A549 (cell line): Measurements from ENCODE around the gene TNRC6C. TPM values are rescaled to one million over a fixed set of nuclear protein-coding genes. Genes with fewer than 3 reads are reported as not detected.

Source experiments
- ATAC-seq, 2 experiments: fragments of 200-7000 bp in 1 of 2; fragments of >200 bp in 1 of 2; cut with Nextera tagmentation in 1 of 2; cut with Tn5 transposase in 1 of 2; 3 replicates each; pipeline versions ENCODE4 v1.8.0 to v1.9.1; 2018 to 2020; ENCODE audit warnings: mild to moderate bottlenecking in 1 of 2, moderate library complexity in 1 of 2
- CTCF ChIA-PET: fragments of 300-600 bp; sonication (Branson Sonifier 250); formaldehyde crosslinking; extraction: SDS; loops from one replicate; lab custom pipeline; 2021; ENCODE audit warnings: antibody characterized with exemption, inconsistent platforms; lab: Yijun Ruan, JAX
- POLR2A ChIA-PET: fragments of 350-600 bp; formaldehyde crosslinking; extraction: SDS; loops from one replicate; lab custom pipeline; 2021; ENCODE audit warnings: antibody characterized with exemption, inconsistent platforms; lab: Yijun Ruan, JAX
- DNase-seq, 2 experiments: peaks; one replicate each; pipeline versions ENCODE4 v3.0.0 to v3.0.0-alpha.2; 2011 to 2016; ENCODE audit warnings: low read depth in 1 of 2, low spot score in 1 of 2
- FAIRE-seq: peaks from 2 replicates; lab custom pipeline; 2011; peaks lifted over from hg19 to GRCh38; lab: Jason Lieb, UNC
- H3K27ac ChIP-seq, 2 experiments: fragments of >200 bp; sonication (Bioruptor Twin); formaldehyde crosslinking; 3 replicates each; pipeline ENCODE4 v1.5.1; 2016 to 2017
- H3K4me1 ChIP-seq: fragments of >200 bp; sonication (Bioruptor Twin); formaldehyde crosslinking; 3 replicates; pipeline ENCODE4 v1.6.1; 2016
- H3K4me2 ChIP-seq: fragments of >200 bp; sonication (Bioruptor Twin); formaldehyde crosslinking; 3 replicates; pipeline ENCODE4 v1.6.1; 2016
- H3K4me3 ChIP-seq: fragments of >200 bp; sonication (Bioruptor Twin); formaldehyde crosslinking; 3 replicates; pipeline ENCODE4 v1.5.1; 2016
- H3K9me3 ChIP-seq: fragments of >200 bp; sonication (Bioruptor Twin); formaldehyde crosslinking; 3 replicates; pipeline ENCODE4 v1.6.1; 2016
- BHLHE40 ChIP-seq: IDR thresholded peaks from 2 replicates; pipeline ENCODE4 v1.6.1; 2012; ENCODE audit warnings: low read depth, low read length, inconsistent platforms
- CHD4 ChIP-seq: fragments of 200-600 bp; sonication (generic); IDR thresholded peaks from 2 replicates; pipeline ENCODE4 v1.6.1; 2016; ENCODE audit warnings: antibody characterized with exemption, mild to moderate bottlenecking, borderline replicate concordance
- EHF ChIP-seq: fragments of 250-450 bp; sonication (Bioruptor Pico); IDR thresholded peaks from 2 replicates; pipeline ENCODE4 v1.5.0; 2020; ENCODE audit warnings: mild to moderate bottlenecking
- FOSB ChIP-seq: fragments of 250-450 bp; sonication (Bioruptor Pico); IDR thresholded peaks from 2 replicates; pipeline ENCODE4 v1.5.0; 2020; ENCODE audit warnings: mild to moderate bottlenecking, moderate library complexity
- FOXS1 ChIP-seq: fragments of 250-450 bp; sonication (Bioruptor Pico); IDR thresholded peaks from 2 replicates; pipeline ENCODE4 v1.5.0; 2020; ENCODE audit warnings: mild to moderate bottlenecking, moderate library complexity
- HOXB5 ChIP-seq: fragments of 250-450 bp; sonication (Bioruptor Pico); IDR thresholded peaks from 2 replicates; pipeline ENCODE4 v1.5.0; 2020; ENCODE audit warnings: mild to moderate bottlenecking, moderate library complexity
- JUNB ChIP-seq: fragments of >200 bp; sonication (Bioruptor Twin); formaldehyde crosslinking; IDR thresholded peaks from 2 replicates; pipeline ENCODE4 v1.6.1; 2016
- MAZ ChIP-seq: fragments of 150-350 bp; IDR thresholded peaks from 2 replicates; pipeline ENCODE4 v1.6.1; 2014; ENCODE audit warnings: antibody characterized with exemption, low read depth, low read length, borderline replicate concordance
- NPAS2 ChIP-seq: fragments of 250-450 bp; sonication (Bioruptor Pico); IDR thresholded peaks from 2 replicates; pipeline ENCODE4 v1.8.0; 2022; ENCODE audit warnings: mild to moderate bottlenecking, moderate library complexity, borderline replicate concordance
- RAD21 ChIP-seq, 2 experiments: fragments of >200 bp in 1 of 2; sonication (Bioruptor Twin) in 1 of 2; formaldehyde crosslinking in 1 of 2; IDR thresholded peaks in 1 of 2; conservative IDR thresholded peaks in 1 of 2; 2 replicates in 1 of 2; 3 replicates in 1 of 2; pipeline ENCODE4 v1.6.1; 2012 to 2018; ENCODE audit warnings: inconsistent platforms in 1 of 2
- TP53 ChIP-seq: fragments of 250-450 bp; sonication (Bioruptor Pico); IDR thresholded peaks from 2 replicates; pipeline ENCODE4 v1.5.0; 2021; ENCODE audit warnings: mild to moderate bottlenecking, moderate library complexity
- ZC3H11A ChIP-seq: fragments of 450-650 bp; IDR thresholded peaks from 2 replicates; pipeline ENCODE4 v1.6.1; 2014; ENCODE audit warnings: antibody characterized with exemption, mild to moderate bottlenecking
- WGBS: methylation state at CpG from one replicate; pipeline ENCODE4 v1.1.6; 2017; ENCODE audit errors: missing lambda C conversion rate; 5-methylcytosine and 5-hydroxymethylcytosine counted together
- polyA plus RNA-seq, 4 experiments: library from polyadenylated mRNA; depleted of rRNA in 3 of 4; stranded (reverse); fragments of >200 nt; fragmentation: RNase III in 1 of 4; extraction: RNeasy Plus Mini Kit Qiagen cat#74134 plus additional on column Dnase treatment in 1 of 4; gene quantifications; 2 replicates in 3 of 4; 3 replicates in 1 of 4; pipeline ENCODE4 v1.2.3, GENCODE V29; 2011 to 2017
- TF ChIP-seq, protein P1 (sequence below): fragments of 450-650 bp; IDR thresholded peaks from 2 replicates; pipeline ENCODE4 v1.6.1; 2014; ENCODE audit warnings: antibody characterized with exemption
- TF ChIP-seq, protein P2 (sequence below): fragments of 250-450 bp; sonication (Bioruptor Pico); IDR thresholded peaks from 2 replicates; pipeline ENCODE4 v1.5.0; 2021; ENCODE audit warnings: mild to moderate bottlenecking, moderate library complexity, borderline replicate concordance
- TF ChIP-seq, protein P3 (sequence below): IDR thresholded peaks from 2 replicates; pipeline ENCODE4 v1.6.1; 2012; ENCODE audit warnings: low read depth, borderline replicate concordance
- TF ChIP-seq, protein P4 (sequence below): fragments of >200 bp; sonication (Bioruptor Twin); formaldehyde crosslinking; IDR thresholded peaks from 2 replicates; pipeline ENCODE4 v1.6.1; 2016

The TNRC6C gene
- polyA plus RNA-seq, 2 of the 4 experiments (the other 2 are of a cell fraction), result 1.3 to 1.9 TPM

DNA sequence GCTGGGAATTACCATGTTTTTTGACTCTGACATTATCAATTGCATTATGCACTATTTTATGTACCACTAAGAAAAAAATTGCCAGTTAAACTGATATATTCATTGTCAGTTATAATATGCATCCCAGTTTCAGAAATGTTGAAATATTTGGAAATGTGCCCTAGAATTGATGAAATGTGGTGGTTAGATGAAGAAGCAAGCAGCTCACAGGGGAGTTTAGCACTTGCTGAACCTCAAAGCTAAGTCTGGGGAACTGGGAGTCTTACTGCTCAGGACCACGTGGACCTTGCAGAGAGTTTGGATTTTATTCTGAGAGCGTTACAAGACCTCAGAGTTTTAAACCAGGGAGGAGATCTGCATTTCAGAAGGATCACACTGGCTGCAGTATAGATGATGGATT is 67.9 kb downstream of the TNRC6C start:
- DNase-seq (no peak), FAIRE-seq (no peak), ATAC-seq (no peak)
- H3K9me3 ChIP-seq, result no peaks in the 10 kb centered on the region
- no peaks in the 10 kb centered on the region for H3K4me1 ChIP-seq
- H3K4me2 ChIP-seq, result no peak overlapping the region
- CTCF ChIA-PET, result interaction anchor here (1.7 to 16.2 kb wide), 4 partner anchors 9 to 484 kb away, joined by 8 to 259 read pairs (median 12); no protein-coding TSS in a partner anchor
- H3K27ac ChIP-seq, result no peak overlapping the region
- TF ChIP-seq TP53 (CRISPR knock-in tag) (no peak), FOSB (no peak), JUNB (no peak), ZC3H11A (no peak), RAD21 (conservative IDR thresholded peaks at IDR 0.05 in 1 of 2, IDR thresholded peaks at IDR 0.05 in 1 of 2) (no peak), FOXS1 (CRISPR knock-in tag) (no peak), CHD4 (no peak), HOXB5 (CRISPR knock-in tag) (no peak), BHLHE40 (no peak)
- TF ChIP-seq, protein P1, sequence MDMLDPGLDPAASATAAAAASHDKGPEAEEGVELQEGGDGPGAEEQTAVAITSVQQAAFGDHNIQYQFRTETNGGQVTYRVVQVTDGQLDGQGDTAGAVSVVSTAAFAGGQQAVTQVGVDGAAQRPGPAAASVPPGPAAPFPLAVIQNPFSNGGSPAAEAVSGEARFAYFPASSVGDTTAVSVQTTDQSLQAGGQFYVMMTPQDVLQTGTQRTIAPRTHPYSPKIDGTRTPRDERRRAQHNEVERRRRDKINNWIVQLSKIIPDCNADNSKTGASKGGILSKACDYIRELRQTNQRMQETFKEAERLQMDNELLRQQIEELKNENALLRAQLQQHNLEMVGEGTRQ, result no peak
- TF ChIP-seq, protein P2, sequence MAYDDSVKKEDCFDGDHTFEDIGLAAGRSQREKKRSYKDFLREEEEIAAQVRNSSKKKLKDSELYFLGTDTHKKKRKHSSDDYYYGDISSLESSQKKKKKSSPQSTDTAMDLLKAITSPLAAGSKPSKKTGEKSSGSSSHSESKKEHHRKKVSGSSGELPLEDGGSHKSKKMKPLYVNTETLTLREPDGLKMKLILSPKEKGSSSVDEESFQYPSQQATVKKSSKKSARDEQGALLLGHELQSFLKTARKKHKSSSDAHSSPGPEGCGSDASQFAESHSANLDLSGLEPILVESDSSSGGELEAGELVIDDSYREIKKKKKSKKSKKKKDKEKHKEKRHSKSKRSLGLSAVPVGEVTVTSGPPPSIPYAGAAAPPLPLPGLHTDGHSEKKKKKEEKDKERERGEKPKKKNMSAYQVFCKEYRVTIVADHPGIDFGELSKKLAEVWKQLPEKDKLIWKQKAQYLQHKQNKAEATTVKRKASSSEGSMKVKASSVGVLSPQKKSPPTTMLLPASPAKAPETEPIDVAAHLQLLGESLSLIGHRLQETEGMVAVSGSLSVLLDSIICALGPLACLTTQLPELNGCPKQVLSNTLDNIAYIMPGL (CRISPR knock-in tag), result no peak
- TF ChIP-seq, protein P3, sequence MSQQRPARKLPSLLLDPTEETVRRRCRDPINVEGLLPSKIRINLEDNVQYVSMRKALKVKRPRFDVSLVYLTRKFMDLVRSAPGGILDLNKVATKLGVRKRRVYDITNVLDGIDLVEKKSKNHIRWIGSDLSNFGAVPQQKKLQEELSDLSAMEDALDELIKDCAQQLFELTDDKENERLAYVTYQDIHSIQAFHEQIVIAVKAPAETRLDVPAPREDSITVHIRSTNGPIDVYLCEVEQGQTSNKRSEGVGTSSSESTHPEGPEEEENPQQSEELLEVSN, result no peak
- POLR2A ChIA-PET, result interaction anchor here (0.8 to 1.3 kb wide), 2 partner anchors 14 to 15 kb away, joined by 3 read pairs; no protein-coding TSS in a partner anchor
- WGBS, result 72% methylated on average over 2 of the region's 2 CpGs
- H3K4me3 ChIP-seq, result no peak overlapping the region

DNA sequence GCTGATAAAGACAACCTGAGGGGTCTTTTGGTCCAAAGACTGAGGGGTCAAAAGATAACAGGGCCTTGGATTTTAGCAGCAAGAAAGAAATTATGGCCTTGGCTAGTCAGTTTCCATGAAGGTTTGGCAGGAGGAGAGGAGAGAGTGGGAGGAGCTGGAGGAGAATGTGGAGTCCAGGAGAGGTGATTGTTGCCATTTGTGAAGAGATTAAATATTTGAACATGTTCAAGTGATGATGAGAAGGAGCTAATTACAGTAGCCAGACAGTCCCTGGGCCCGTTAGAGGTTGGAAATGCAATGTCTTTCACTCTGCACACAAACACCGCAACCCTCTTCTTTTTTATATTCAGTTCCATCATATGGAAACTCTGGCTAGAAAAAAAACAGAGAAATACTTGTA is 68.6 kb downstream of the TNRC6C start:
- Histone ChIP-seq H3K27ac (no peak overlapping the region), H3K4me1 (no peaks in the 10 kb centered on the region; the same call in 2 of the 3 replicates), H3K4me3 (no peak overlapping the region), H3K4me2 (no peak overlapping the region), H3K9me3 (no peaks in the 10 kb centered on the region)
- ChIA-PET POLR2A (interaction anchor here (1.3 kb wide), 1 partner anchor 14 kb away, joined by 3 read pairs; no protein-coding TSS in a partner anchor), CTCF (interaction anchor here (1.7 to 16.2 kb wide), 4 partner anchors 9 to 485 kb away, joined by 8 to 259 read pairs (median 12); no protein-coding TSS in a partner anchor)
- ATAC-seq, result no peak
- FAIRE-seq, result no peak
- 62% methylated on average over 2 of the region's 2 CpGs for WGBS
- DNase-seq, result no peak
- TF ChIP-seq EHF (CRISPR knock-in tag), result no peak
- TF ChIP-seq, all 56 proteins: peak for 0

DNA sequence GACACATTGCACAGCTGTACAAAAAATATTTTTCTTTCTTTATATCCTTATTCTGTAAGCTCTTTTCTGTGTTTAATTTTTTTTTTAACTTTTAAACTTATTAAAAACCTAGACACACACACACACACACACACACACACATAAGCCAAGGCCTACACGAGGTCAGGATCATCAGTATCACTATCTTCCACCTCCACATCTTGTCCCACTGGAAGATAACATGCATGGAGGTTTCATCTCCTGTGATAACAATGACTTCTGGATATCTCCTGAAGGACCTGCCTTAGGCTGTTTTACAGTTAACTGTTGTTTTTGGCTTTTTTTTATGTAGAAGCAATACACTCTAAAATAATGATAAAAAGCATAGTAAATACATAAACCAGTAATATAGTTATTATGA is 71.2 kb downstream of the TNRC6C start:
- Histone ChIP-seq H3K4me1 (peaks cover 8% of the 10 kb centered on the region), H3K9me3 (no peaks in the 10 kb centered on the region), H3K27ac (no peak overlapping the region), H3K4me3 (no peak overlapping the region), H3K4me2 (no peak overlapping the region)
- TF ChIP-seq, protein P4, sequence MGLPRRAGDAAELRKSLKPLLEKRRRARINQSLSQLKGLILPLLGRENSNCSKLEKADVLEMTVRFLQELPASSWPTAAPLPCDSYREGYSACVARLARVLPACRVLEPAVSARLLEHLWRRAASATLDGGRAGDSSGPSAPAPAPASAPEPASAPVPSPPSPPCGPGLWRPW, result no peak
- TF ChIP-seq MAZ (no peak), FOXS1 (CRISPR knock-in tag) (no peak), NPAS2 (CRISPR knock-in tag) (no peak), JUNB (no peak)
- ChIA-PET CTCF (interaction anchor here (0.6 to 16.2 kb wide), 9 partner anchors 12 to 487 kb away, joined by 3 to 259 read pairs (median 4); partner anchors contain the start of gene TK1), POLR2A (interaction anchor here (0.8 kb wide), 1 partner anchor 71 kb away, joined by 3 read pairs; the partner anchor contains the start of gene TNRC6C)
- DNase-seq (no peak), FAIRE-seq (no peak), ATAC-seq (no peak)
- 15% methylated on average over 1 of the region's 1 CpG for WGBS
